HG02763 (cell line): ENCODE data around the gene FGF19.

Source experiments
- ATAC-seq: cut with Tn5 transposase; IDR thresholded peaks from one replicate; pipeline ENCODE4 v1.9.1; 2021; ENCODE audit warnings: mild to moderate bottlenecking, moderate library complexity; ENCODE audit not compliant: unreplicated experiment

FGF19 gene

GRCh38 chr11:69674267-69674885 is 29.4 kb downstream of the FGF19 start:
- no peak for ATAC-seq

GRCh38 chr11:69671734-69672465 is 31.9 kb downstream of the FGF19 start:
- no peak for ATAC-seq

GRCh38 chr11:69670158-69670845 is 33.5 kb downstream of the FGF19 start:
- no peak for ATAC-seq

- ATAC-seq: no peak
Observed at GRCh38 chr11:69669486-69669885, 34.3 kb downstream of the FGF19 start.

GRCh38 chr11:69667619-69668604 is 35.9 kb downstream of the FGF19 start:
- ATAC-seq: no peak

GRCh38 chr11:69666752-69667536 is 36.9 kb downstream of the FGF19 start:
- no peak for ATAC-seq

GRCh38 chr11:69666261-69666660 is 37.6 kb downstream of the FGF19 start:
- ATAC-seq: no peak

GRCh38 chr11:69665669-69666068 is 38.2 kb downstream of the FGF19 start:
- ATAC-seq: no peak

- no peak for ATAC-seq
Observed at GRCh38 chr11:69664901-69665300, 38.9 kb downstream of the FGF19 start.

- no peak for ATAC-seq
Observed at GRCh38 chr11:69664103-69664775, 39.6 kb downstream of the FGF19 start.

- ATAC-seq: no peak
Observed at GRCh38 chr11:69663326-69663725, 40.5 kb downstream of the FGF19 start.

GRCh38 chr11:69662806-69663205 is 41.0 kb downstream of the FGF19 start:
- ATAC-seq: no peak

- ATAC-seq: no peak
Observed at GRCh38 chr11:69662021-69662698, 41.7 kb downstream of the FGF19 start.

- ATAC-seq: no peak
Observed at GRCh38 chr11:69661413-69661715, 42.5 kb downstream of the FGF19 start.

- ATAC-seq: no peak
Observed at GRCh38 chr11:69660001-69660500, 43.8 kb downstream of the FGF19 start.

GRCh38 chr11:69659591-69659990 is 44.2 kb downstream of the FGF19 start:
- ATAC-seq: no peak

- no peak for ATAC-seq
Observed at GRCh38 chr11:69658626-69659450, 45.0 kb downstream of the FGF19 start.
